Epithelial cell of esophagus (primary cell): ENCODE results near the gene RPTOR.

Experiments used
- DNase-seq: peaks from one replicate; pipeline ENCODE4 v3.0.0; 2010; ENCODE audit warnings: low read depth
- H3K4me3 ChIP-seq: 2 replicates; pipeline ENCODE4 v1.5.1; 2011; ENCODE audit warnings: mild to moderate bottlenecking, low read length, control low read depth
- CTCF ChIP-seq: IDR thresholded peaks from 2 replicates; pipeline ENCODE4 v1.5.1; 2011; ENCODE audit warnings: low read depth, mild to moderate bottlenecking, low read length, control low read depth, inconsistent platforms; ENCODE audit not compliant: insufficient read depth; ENCODE audit errors: missing control alignments

Gene RPTOR

GRCh38 chr17:80995131-80995530 lies 450.5 kb downstream of the RPTOR start:
- no peak overlapping the region for H3K4me3 ChIP-seq
- no peak for TF ChIP-seq CTCF
- DNase-seq: no peak

- H3K4me3 ChIP-seq: no peak overlapping the region
- TF ChIP-seq CTCF: no peak
- no peak for DNase-seq
Observed at GRCh38 chr17:80996422-80997305, 452.0 kb downstream of the RPTOR start.

- TF ChIP-seq CTCF: no peak
- no peak overlapping the region for H3K4me3 ChIP-seq
- DNase-seq: no peak
Observed at GRCh38 chr17:80997424-80998117, 452.9 kb downstream of the RPTOR start.

- TF ChIP-seq CTCF: no peak
- DNase-seq: no peak
- no peak overlapping the region for H3K4me3 ChIP-seq
Observed at GRCh38 chr17:80998118-80998747, 453.6 kb downstream of the RPTOR start.

GRCh38 chr17:80998748-80999535 lies 454.3 kb downstream of the RPTOR start:
- no peak for TF ChIP-seq CTCF
- no peak for DNase-seq
- H3K4me3 ChIP-seq: no peak overlapping the region

GRCh38 chr17:80999536-81000333 lies 455.1 kb downstream of the RPTOR start:
- no peak overlapping the region for H3K4me3 ChIP-seq
- no peak for TF ChIP-seq CTCF

More at GRCh38 chr17:80999536-81000333, 455.1 kb downstream of the RPTOR start:
- DNase-seq: no peak
